ENCODE measurements around the gene FMNL2.

Gene FMNL2

DNA sequence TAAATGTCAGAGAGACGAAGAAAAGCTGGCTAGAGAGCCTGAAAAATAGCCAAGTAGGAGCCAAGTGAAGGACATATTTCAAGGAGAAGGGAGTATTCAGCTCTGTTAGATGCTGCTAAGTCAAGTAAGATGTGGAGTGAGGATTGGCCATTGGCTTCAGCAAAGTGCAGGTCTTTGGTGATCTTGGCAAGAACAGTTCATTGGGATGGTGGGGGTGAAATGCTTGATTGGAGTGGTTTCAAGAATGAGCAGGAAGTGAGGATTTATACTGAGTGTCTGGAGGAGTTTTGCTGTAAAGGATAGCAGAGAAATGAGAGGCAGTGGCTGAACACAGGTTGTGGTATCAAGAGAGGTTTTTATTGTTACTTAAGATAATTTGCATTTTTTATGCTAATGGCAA is 242.6 kb downstream of the FMNL2 start:
- DNase-seq (ENCODE audit: extremely low spot score) = no peak
- ChIA-PET POLR2A (no interaction called here), CTCF (interaction anchor here (0.6 kb wide), 1 partner anchor 140 kb away, joined by 3 read pairs; the partner anchor contains the start of gene PRPF40A)
- TF ChIP-seq ELF4 (IDR thresholded peaks at IDR 0.05) = no peak

DNA sequence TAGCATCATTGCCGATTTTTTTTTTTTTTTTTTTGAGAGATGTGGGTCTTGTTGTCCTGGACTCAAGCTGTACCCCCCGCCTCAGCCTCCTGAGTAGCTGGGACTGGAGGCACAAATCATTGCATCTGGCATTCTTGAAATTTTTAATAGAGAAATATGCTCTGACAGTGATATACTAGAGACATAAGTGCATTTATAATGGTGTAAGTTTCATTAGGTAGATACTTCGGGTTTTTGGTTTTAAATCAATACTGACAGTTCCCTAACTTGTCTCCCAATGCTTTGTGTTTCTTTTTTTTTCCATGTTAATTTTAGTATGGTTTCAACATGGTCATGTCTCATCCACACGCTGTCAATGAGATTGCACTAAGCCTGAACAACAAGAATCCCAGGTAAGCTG is 243.6 kb downstream of the FMNL2 start:
- TF ChIP-seq BHLHE40 (IDR thresholded peaks at IDR 0.05; ENCODE audit: borderline replicate concordance) = no peak
- no peak for TF ChIP-seq LEF1 (IDR thresholded peaks at IDR 0.05; ENCODE audit: borderline replicate concordance)
- no peak for TF ChIP-seq NFRKB (IDR thresholded peaks at IDR 0.05)
- no peak for TF ChIP-seq CTBP1 (IDR thresholded peaks at IDR 0.05; ENCODE audit: borderline replicate concordance)
- TF ChIP-seq ELF4 (IDR thresholded peaks at IDR 0.05) = no peak
- no peak for TF ChIP-seq FOXA1 (IDR thresholded peaks at IDR 0.05)
- TF ChIP-seq ARNT (IDR thresholded peaks at IDR 0.05) = no peak
- TF ChIP-seq, protein P1, sequence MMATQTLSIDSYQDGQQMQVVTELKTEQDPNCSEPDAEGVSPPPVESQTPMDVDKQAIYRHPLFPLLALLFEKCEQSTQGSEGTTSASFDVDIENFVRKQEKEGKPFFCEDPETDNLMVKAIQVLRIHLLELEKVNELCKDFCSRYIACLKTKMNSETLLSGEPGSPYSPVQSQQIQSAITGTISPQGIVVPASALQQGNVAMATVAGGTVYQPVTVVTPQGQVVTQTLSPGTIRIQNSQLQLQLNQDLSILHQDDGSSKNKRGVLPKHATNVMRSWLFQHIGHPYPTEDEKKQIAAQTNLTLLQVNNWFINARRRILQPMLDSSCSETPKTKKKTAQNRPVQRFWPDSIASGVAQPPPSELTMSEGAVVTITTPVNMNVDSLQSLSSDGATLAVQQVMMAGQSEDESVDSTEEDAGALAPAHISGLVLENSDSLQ (IDR thresholded peaks at IDR 0.05) = no peak
- no peak for TF ChIP-seq FOXM1 (IDR thresholded peaks at IDR 0.05; ENCODE audit: borderline replicate concordance)
- no peak for TF ChIP-seq SUZ12 (IDR thresholded peaks at IDR 0.05)
- no peak for TF ChIP-seq ZNF384 (IDR thresholded peaks at IDR 0.05)
- TF ChIP-seq FOXK2 (IDR thresholded peaks at IDR 0.05) = no peak
- no peak for TF ChIP-seq L3MBTL2 (conservative IDR thresholded peaks at IDR 0.05)
- TF ChIP-seq HDGF (IDR thresholded peaks at IDR 0.05; ENCODE audit: borderline replicate concordance) = no peak
- ChIA-PET CTCF (no interaction called here), POLR2A (no interaction called here)
- DNase-seq (ENCODE audit: extremely low spot score) = no peak

GRCh38 chr2:152580714-152581113 is 245.7 kb downstream of the FMNL2 start:
- ChIA-PET POLR2A (no interaction called here), CTCF (no interaction called here)
- DNase-seq (ENCODE audit: extremely low spot score) = no peak
- TF ChIP-seq, protein P1 (IDR thresholded peaks at IDR 0.05) = no peak
- TF ChIP-seq NFRKB (IDR thresholded peaks at IDR 0.05) (no peak), ZNF384 (IDR thresholded peaks at IDR 0.05) (no peak)

DNA sequence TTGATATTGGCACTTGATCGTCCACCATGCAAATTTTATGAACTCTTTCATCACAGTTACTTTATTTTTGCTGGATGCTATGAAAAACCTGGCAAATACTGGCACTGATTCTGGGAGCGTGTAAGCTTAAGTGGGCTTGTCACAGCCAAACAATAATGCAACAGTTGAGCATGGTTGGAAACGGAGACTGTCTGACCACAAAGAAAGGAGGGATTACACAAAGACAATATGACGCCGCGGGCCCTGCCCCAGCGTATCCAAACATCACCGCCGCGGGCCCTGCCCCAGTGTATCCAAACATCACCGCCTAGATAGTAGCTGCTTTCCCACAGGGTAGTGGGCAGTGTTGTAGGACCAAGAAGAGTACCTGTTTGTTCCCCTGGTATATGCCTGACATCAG is 246.4 kb downstream of the FMNL2 start:
- ChIA-PET CTCF (no interaction called here), POLR2A (no interaction called here)
- DNase-seq (ENCODE audit: extremely low spot score) = no peak
- TF ChIP-seq TARDBP (IDR thresholded peaks at IDR 0.05) (no peak), L3MBTL2 (conservative IDR thresholded peaks at IDR 0.05) (no peak), NFRKB (IDR thresholded peaks at IDR 0.05) (no peak), FOXM1 (IDR thresholded peaks at IDR 0.05; ENCODE audit: borderline replicate concordance) (no peak), SP1 (IDR thresholded peaks at IDR 0.05) (no peak), BHLHE40 (IDR thresholded peaks at IDR 0.05; ENCODE audit: borderline replicate concordance) (no peak), SUZ12 (IDR thresholded peaks at IDR 0.05) (no peak), ELF4 (IDR thresholded peaks at IDR 0.05) (no peak), FOXA1 (IDR thresholded peaks at IDR 0.05) (no peak), FOXK2 (IDR thresholded peaks at IDR 0.05) (no peak)

DNA sequence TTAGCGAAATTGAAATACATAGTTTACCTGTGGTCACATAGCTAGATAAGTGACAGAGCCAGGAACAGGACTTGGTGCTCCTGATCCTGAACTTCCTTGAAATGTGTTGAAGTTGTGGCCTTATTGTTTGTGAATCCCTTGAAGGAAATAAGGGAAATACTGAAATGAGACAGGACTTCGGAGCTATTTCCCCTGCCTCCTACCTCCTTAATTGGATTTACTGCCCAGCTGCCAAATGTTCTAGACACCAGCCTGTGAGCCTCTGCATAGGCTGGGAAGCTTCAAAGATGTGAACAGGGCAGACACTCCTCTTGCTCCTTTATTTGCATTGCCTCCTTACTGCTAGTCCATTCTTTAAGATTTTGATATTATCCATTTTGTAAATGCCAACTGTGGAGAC is 247.1 kb downstream of the FMNL2 start:
- TF ChIP-seq FOXK2 (IDR thresholded peaks at IDR 0.05) = no peak
- no peak for TF ChIP-seq ARNT (IDR thresholded peaks at IDR 0.05)
- no peak for TF ChIP-seq NFRKB (IDR thresholded peaks at IDR 0.05)
- no peak for TF ChIP-seq TARDBP (IDR thresholded peaks at IDR 0.05)
- DNase-seq (ENCODE audit: extremely low spot score) = no peak
- ChIA-PET POLR2A (no interaction called here), CTCF (no interaction called here)

DNA sequence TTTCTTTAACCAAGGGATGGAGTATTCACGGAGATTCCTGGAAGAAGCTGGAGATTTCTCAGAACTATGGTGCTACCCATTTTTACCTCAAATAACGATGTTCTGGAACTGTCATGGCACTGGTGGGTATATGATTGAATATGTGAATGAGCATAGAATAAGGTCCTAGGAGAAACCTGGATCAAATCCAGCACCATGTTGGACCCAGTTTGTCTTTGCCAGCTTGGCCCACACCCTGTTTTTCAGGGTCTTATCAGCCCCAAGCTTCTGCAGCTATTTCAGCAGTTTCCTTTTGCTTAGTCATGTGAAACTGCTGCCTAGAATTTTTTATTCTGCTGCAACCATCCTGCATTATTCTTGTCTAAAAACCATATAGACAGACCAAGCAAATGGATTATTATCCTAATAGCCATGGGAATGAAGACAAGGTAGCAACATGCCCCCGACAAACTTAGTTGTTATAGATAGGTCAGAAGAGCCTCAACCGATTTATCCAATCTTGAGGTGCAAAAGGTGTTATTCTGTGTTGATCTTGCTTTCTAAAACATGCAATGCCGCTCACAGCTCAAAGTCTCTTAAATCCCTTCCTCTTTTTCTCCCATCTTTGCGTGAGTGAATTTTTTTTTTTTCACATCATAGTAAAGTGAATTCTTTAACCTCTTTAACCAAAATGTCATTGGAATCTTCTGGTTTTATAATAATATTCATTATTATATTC is 248.7 kb downstream of the FMNL2 start:
- DNase-seq (ENCODE audit: extremely low spot score) = no peak
- ChIA-PET CTCF (no interaction called here), POLR2A (no interaction called here)
- no peak for TF ChIP-seq SP1 (IDR thresholded peaks at IDR 0.05)
- TF ChIP-seq ARNT (IDR thresholded peaks at IDR 0.05) = no peak
- no peak for TF ChIP-seq HDGF (IDR thresholded peaks at IDR 0.05; ENCODE audit: borderline replicate concordance)
- no peak for TF ChIP-seq L3MBTL2 (conservative IDR thresholded peaks at IDR 0.05)
- no peak for TF ChIP-seq FOXM1 (IDR thresholded peaks at IDR 0.05; ENCODE audit: borderline replicate concordance)
- TF ChIP-seq FOXA1 (IDR thresholded peaks at IDR 0.05) = no peak
- no peak for TF ChIP-seq LEF1 (IDR thresholded peaks at IDR 0.05; ENCODE audit: borderline replicate concordance)
- no peak for TF ChIP-seq ZNF384 (IDR thresholded peaks at IDR 0.05)
- TF ChIP-seq FOXK2 (IDR thresholded peaks at IDR 0.05) = no peak
- no peak for TF ChIP-seq CTBP1 (IDR thresholded peaks at IDR 0.05; ENCODE audit: borderline replicate concordance)
- TF ChIP-seq SUZ12 (IDR thresholded peaks at IDR 0.05) = no peak
- TF ChIP-seq NFRKB (IDR thresholded peaks at IDR 0.05) = no peak
- no peak for TF ChIP-seq ELF4 (IDR thresholded peaks at IDR 0.05)
- no peak for TF ChIP-seq TARDBP (IDR thresholded peaks at IDR 0.05)
- TF ChIP-seq BHLHE40 (IDR thresholded peaks at IDR 0.05; ENCODE audit: borderline replicate concordance) = no peak

GRCh38 chr2:152584301-152584700 is 249.3 kb downstream of the FMNL2 start:
- POLR2A ChIA-PET = no interaction called here
- no peak for TF ChIP-seq ELF4 (IDR thresholded peaks at IDR 0.05)
- TF ChIP-seq, protein P1 (IDR thresholded peaks at IDR 0.05) = no peak
- TF ChIP-seq BHLHE40 (IDR thresholded peaks at IDR 0.05; ENCODE audit: borderline replicate concordance) = no peak
- DNase-seq (ENCODE audit: extremely low spot score) = no peak
- CTCF ChIA-PET = no interaction called here

Measured in HEK293T (cell line).